M059J (cell line): ENCODE measurements around the gene SLC22A23. TPM values are rescaled to one million over a fixed set of nuclear protein-coding genes. Genes with fewer than 3 reads are reported as not detected.

Source experiments
- DNase-seq: peaks from one replicate; pipeline ENCODE4 v3.0.0-alpha.2; 2012; ENCODE audit warnings: low read depth
- total RNA-seq: library from RNA; depleted of rRNA; stranded (reverse); fragments of >200 nt; shearing (Covaris generic); gene quantifications from 2 replicates; pipeline ENCODE4 v1.2.3, GENCODE V29; 2014

Gene SLC22A23
- total RNA-seq, 1 experiment from 2014 or later, result 0.64 TPM

- DNase-seq, result no peak
Observed at GRCh38 chr6:3269281-3269975, 187.4 kb downstream of the SLC22A23 start.

DNA sequence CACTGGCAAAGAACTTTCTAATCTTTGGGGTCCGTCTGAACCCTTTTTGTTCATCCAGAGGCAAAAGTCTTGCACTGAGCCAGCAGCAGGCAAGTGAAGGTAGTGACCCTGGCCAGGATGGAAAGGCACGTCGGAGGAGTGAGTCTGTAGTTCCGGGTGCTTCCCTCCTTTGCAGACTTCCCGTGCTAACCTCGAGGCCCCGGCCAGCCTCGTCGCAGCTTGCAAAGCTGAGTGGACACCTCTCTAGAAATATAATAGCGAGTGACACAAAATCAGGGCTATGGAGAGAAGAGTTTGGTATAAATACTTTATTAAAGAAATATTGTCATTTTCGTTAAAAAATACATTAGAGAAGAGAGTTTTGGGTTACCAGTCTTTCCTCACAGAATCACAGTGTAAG lies 188.2 kb downstream of the SLC22A23 start:
- no peak for DNase-seq

GRCh38 chr6:3267162-3267561 lies 189.7 kb downstream of the SLC22A23 start:
- DNase-seq, result no peak

- DNase-seq, result no peak
Observed at GRCh38 chr6:3266170-3266569, 190.7 kb downstream of the SLC22A23 start.

DNA sequence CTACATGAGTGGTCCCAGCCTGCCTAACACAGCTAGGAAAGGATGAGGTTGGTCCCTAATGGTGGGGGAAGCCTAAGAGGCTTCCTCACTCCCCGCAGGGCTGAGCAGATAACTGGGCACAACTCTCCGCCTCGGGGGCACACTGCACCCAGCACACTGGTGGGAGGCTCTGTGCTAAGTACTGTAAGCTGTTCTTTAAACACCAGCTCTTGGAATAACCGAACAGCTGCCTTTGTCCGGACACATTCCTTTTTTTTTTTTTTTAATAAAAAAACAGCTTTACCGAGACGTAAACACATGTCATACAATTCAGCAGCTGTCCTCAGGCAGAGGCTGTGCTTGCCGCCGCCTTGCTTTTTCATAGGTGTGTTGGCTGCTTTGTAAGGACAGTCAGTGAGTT lies 191.2 kb downstream of the SLC22A23 start:
- no peak for DNase-seq

DNA sequence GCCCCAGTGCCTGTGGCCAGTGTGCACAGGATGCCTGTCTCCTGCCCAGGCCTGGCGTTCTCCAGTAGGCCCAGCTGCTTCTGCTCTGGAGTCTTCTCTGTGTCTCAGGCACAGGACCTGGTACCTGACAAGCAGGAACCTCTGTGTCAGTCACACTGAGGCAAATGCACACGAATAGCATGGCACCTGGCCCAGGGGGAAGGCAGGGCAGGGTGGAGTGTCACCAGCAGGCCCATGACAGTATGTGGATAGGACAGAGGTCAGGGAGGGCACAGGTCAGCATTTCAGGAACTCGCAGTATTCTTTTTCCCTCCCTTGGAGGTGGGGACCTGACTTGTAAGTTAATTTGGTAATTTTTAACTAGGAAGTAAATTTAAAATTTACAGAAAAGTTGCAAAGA lies 192.5 kb downstream of the SLC22A23 start:
- no peak for DNase-seq

DNA sequence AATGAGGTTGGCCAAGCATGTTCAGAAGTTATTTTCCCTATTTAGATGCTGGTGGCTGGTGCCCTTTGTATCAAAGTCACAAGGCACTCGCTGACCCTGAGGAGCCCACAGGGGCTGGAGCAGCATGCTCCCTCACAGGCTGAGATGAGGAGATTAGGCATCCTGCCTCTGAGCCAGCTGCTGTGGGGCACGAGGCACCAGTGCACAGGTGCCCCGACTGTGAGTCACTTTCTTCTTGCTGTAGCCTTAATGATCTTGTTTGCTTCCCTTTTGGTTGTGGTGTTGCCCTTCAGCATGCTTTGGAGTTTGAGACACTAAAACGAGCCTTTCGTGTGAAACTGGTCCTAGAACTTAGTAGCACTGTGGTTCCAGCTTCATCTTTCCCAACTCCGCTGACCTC lies 193.8 kb downstream of the SLC22A23 start:
- no peak for DNase-seq

DNA sequence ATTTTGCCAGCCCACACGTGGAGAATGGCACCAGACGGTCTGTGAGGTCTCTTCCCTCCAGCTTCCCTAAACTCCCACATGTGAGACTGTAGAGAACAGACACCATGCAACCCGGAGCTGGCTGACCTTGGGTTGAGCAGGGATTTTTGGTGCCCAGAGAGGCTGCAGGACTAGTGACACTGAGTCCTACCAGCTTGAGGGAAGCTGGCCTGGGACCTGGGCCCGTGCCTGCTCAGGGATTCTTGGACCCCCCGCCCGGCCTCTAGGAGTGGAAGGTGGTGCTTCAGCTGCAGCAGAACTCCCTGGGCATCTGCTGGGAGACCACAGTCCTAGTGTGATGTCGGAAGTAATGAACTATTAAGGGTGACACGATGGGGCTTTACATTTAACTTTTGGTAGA lies 194.9 kb downstream of the SLC22A23 start:
- no peak for DNase-seq

- DNase-seq, result no peak
Observed at GRCh38 chr6:3261518-3261820, 195.4 kb downstream of the SLC22A23 start.

DNA sequence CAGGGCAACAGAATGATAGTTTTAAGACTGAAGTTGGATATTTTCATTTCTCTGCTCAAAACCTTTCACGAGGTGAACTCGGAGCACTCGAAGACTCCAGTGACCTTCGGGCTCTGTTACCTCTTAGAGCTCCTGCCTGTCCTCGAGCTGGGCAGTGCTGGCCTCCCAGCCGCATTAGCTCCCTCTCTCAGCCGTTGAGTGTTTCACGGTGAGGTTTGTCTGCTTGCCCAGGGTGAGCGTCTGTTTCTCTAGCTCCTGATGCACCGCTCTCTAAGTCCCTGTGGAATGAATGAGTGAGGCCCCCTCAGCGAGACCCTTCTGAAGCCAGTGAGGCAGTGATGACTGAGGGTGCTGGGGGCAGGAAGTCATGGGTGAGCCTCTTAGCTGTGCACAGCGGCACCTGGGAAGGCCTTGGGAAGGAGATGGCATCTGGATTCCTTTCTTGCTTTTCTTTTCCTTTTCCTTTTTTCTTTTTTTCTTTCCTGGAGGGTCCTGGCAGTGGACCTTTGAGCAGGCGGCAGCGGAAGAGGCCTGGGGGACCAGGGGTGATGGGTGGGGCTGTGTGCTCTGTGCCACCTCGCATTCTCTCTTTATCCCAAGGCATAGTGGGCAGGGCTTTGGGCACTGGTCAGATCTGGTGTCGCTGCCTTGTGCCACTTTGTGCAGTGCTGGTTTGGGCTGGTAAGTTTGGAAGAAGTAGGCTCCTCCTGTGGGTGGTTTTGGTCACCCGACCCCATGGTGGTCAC lies 195.9 kb downstream of the SLC22A23 start:
- no peak for DNase-seq

GRCh38 chr6:3260296-3260695 lies 196.6 kb downstream of the SLC22A23 start:
- no peak for DNase-seq

DNA sequence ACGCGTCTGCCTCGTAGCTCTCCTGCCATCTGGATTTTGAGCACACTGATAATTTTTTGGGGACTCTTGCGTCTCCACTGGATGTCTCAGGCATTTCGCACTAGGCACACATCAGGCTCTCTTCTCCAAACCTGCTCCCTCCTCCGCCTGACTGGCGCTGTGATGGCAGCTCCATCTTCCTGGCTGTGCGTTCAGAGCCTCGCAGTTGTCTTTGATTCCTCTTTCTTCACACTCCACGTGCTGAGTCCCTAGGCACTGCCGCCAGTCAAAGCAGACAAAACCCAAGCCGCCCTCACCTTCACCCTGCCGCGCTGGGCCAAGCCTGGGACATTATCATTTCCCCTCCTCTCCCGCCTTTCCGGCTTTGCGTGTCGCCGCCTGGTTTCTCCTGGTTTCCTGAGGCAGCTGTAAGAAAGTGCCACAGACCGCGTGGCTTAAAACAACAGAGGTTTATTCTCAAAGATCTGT lies 197.3 kb downstream of the SLC22A23 start:
- peak; percentile 71 for DNase-seq

DNA sequence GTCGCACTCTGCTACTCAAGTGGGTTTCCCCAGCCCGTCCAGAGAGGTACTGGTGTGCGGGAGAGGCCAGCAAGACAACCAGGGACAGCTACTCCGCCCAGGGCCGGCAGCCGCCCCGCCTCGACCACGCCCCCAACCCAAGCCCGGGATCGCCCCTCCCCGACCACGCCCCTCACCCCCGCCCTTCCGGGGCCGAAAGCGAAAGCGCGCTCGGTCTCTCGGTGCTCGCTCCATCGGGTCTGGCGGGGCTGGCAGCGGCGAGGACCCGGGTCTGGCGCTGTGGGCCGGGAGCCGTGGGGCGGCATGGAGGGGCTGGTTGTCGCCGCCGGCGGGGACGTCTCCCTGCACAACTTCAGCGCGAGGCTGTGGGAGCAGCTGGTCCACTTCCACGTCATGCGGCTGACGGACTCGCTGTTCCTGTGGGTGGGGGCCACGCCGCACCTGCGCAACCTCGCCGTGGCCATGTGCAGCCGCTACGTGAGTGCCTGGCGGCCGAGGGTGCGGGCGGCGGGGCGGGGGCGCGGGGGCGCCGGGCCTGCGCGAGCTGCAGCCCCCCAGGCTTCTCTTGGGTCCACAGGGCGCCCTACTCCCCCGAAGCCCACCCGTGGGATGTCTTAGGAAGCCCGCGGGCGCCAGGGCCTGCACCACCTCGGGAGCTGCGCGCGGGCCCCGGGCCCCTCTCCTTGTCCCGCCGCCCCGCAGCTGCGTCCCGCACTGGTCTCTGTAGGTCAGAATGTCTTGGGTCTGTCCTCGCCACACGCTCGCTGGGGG lies 197.9 kb downstream of the SLC22A23 start, which contains the start of gene PSMG4:
Gene PSMG4 (plus strand): TSS at position 228 of the 771 bp plus-strand sequence. CDS start 76 bp downstream, at position 304.
- peak; percentile 86 for DNase-seq

- no peak for DNase-seq
Observed at GRCh38 chr6:3258201-3258600, 198.6 kb downstream of the SLC22A23 start.

DNA sequence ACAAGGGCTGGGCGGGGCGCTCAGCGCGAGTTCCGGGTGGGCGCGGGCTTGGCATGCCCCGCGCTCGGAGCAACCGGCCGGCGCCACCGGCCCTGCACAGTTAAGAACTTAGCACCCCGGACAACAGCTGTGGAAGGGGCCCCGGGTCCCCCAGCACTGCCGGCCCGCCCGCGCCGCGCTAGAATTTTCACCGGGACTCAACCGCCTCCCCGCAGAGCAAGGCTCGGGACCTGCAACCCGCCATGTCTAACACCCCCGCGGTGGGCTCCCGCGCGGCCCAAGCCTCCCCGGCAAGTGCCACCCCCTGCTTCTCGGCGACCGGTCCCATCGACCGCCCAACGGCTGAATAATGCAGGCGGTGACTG lies 203.3 kb downstream of the SLC22A23 start:
- no peak for DNase-seq

- DNase-seq, result no peak
Observed at GRCh38 chr6:3252861-3253596, 203.8 kb downstream of the SLC22A23 start.

- no peak for DNase-seq
Observed at GRCh38 chr6:3252369-3252768, 204.5 kb downstream of the SLC22A23 start.

- peak; percentile 86 for DNase-seq
Observed at GRCh38 chr6:3251462-3252314, 205.2 kb downstream of the SLC22A23 start.

DNA sequence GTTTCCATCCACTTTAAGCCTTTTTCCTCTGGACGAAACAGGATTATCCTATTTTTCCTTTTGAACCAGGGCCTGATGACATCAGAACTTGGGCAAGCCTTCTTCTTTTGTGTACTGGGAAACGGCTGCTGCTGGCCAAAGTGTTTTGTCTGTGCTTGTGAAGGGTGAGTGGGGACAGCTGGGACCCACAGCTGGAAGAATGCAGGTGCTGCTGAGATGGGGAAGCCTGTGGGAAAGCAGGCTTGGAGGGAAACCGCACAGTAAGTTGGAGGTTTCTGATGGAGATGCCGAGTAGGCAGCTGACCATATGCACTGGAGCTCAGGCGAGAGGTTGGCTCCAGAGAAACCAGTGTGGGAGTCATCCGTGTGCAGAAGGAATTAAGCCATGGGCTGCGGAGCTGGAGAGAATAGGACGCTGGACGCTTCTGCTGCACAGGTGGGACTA lies 206.6 kb downstream of the SLC22A23 start:
- no peak for DNase-seq

DNA sequence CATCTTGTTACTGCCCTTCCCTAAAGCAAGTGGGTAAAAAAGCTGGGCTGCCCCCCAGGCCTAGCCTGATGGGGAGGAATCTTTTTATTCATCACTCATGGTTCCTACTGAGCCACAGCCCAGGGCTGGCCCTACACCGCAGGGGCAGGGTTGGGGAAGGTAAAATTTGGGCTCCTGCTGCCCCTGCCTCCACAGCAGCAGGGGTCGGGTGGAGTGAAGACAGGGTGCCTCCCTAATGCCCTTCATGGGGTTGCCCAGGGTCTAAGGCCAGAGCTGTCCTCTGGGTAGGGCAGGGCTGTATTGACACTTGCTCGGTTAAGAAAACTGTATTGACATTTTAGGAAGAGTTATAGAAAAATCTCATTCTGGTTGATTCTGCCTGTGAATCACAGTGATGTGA lies 207.0 kb downstream of the SLC22A23 start:
- no peak for DNase-seq
